Prostate gland (tissue), 2 donors: ENCODE results near the gene NDUFB5. TPM values are rescaled to one million over a fixed set of nuclear protein-coding genes. Genes with fewer than 3 reads are reported as not detected.

Source experiments
- DNase-seq: peaks from one replicate; pipeline ENCODE4 v3.0.0-alpha.2; 2019; ENCODE audit warnings: low spot score
- H3K27ac ChIP-seq, 2 donors: fragments of 200-600 bp; sonication (generic); 2 replicates each; pipeline ENCODE4 v1.5.1; 2017 to 2019
- H3K27me3 ChIP-seq: fragments of 200-600 bp; sonication (generic); replicated peaks from 2 replicates; pipeline ENCODE4 v1.5.1; 2019; ENCODE audit not compliant: insufficient read depth
- H3K36me3 ChIP-seq, 2 donors: fragments of 200-600 bp; sonication (generic); 1 replicate in 1 of 2; 2 replicates in 1 of 2; pipeline versions ENCODE4 v1.5.1 to v1.8.1; 2017 to 2019
- H3K4me1 ChIP-seq: fragments of 200-600 bp; sonication (generic); replicated peaks from 2 replicates; pipeline ENCODE4 v1.5.1; 2019
- H3K4me3 ChIP-seq, 2 donors: fragments of 200-600 bp; sonication (generic); 2 replicates each; pipeline ENCODE4 v1.5.1; 2017 to 2019
- H3K9me3 ChIP-seq: fragments of 200-600 bp; sonication (generic); 2 replicates; pipeline ENCODE4 v1.5.1; 2017
- CTCF ChIP-seq, 4 experiments: fragments of 200-600 bp in 2 of 4; fragments of 450-650 bp in 2 of 4; sonication (generic) in 2 of 4; IDR thresholded peaks; 1 replicate in 3 of 4; 2 replicates in 1 of 4; pipeline ENCODE4 v1.5.1; 2016 to 2019; ENCODE audit warnings: antibody characterized with exemption in 4 of 4, mild to moderate bottlenecking in 2 of 4, moderate library complexity in 2 of 4
- POLR2A ChIP-seq: fragments of 450-650 bp; IDR thresholded peaks from one replicate; pipeline ENCODE4 v1.6.1; 2016; ENCODE audit warnings: antibody characterized with exemption, mild to moderate bottlenecking
- POLR2AphosphoS5 ChIP-seq: sonication (generic); formaldehyde crosslinking; IDR thresholded peaks from one replicate; pipeline ENCODE4 v1.6.1; 2017; ENCODE audit warnings: antibody characterized with exemption
- WGBS: methylation state at CpG from one replicate; pipeline ENCODE4 v1.1.5; 2018; 5-methylcytosine and 5-hydroxymethylcytosine counted together
- intact Hi-C: fragments of 100-400 bp; cut with DNase I; formaldehyde crosslinking; loops from one replicate; pipeline ENCODE4 v1.14.2; 2022
- total RNA-seq, 2 donors: library from RNA; depleted of rRNA; stranded (reverse); fragments of >200 nt; gene quantifications; one replicate each; pipeline ENCODE4 v1.1.0, GENCODE V29; 2016

The NDUFB5 gene
- total RNA-seq, 2 donors from 2014 or later, result 75.9 to 122 TPM

- no peak overlapping the region for H3K4me3 ChIP-seq
- H3K27me3 ChIP-seq, result no peaks in the 10 kb centered on the region
- no peak overlapping the region for H3K27ac ChIP-seq
- no peaks in the 10 kb centered on the region for H3K9me3 ChIP-seq
- H3K4me1 ChIP-seq, result no peaks in the 10 kb centered on the region
- no peaks in the 10 kb centered on the region for H3K36me3 ChIP-seq
- no peak for DNase-seq
- intact Hi-C loops, result loop anchor here (5.0 kb wide), 1 partner anchor 47 kb away; the partner anchor contains the start of gene ACTL6A
- TF ChIP-seq POLR2A (no peak), CTCF (IDR thresholded peaks at IDR 0.05) (no peak), POLR2AphosphoS5 (no peak)
- WGBS, result 55% methylated on average over 6 of the region's 6 CpGs
Observed at GRCh38 chr3:179608931-179609720, 4.5 kb downstream of the NDUFB5 start.

- TF ChIP-seq CTCF (IDR thresholded peaks at IDR 0.05) (no peak), POLR2AphosphoS5 (no peak), POLR2A (no peak)
- Histone ChIP-seq H3K4me1 (no peaks in the 10 kb centered on the region), H3K36me3 (no peaks in the 10 kb centered on the region), H3K27ac (no peak overlapping the region), H3K27me3 (no peaks in the 10 kb centered on the region), H3K9me3 (no peaks in the 10 kb centered on the region), H3K4me3 (no peak overlapping the region)
- intact Hi-C loops, result no loop called here
- no peak for DNase-seq
- 96% methylated on average over 4 of the region's 4 CpGs for WGBS
Observed at GRCh38 chr3:179610066-179610465, 5.5 kb downstream of the NDUFB5 start.

GRCh38 chr3:179613807-179614206 is 9.2 kb downstream of the NDUFB5 start:
- Histone ChIP-seq H3K9me3 (no peaks in the 10 kb centered on the region), H3K27ac (no peak overlapping the region), H3K36me3 (no peaks in the 10 kb centered on the region), H3K4me3 (no peak overlapping the region), H3K27me3 (no peaks in the 10 kb centered on the region), H3K4me1 (no peaks in the 10 kb centered on the region)
- WGBS, result 35% methylated on average over 2 of the region's 2 CpGs
- no peak for DNase-seq
- intact Hi-C loops, result no loop called here
- TF ChIP-seq POLR2A, result no peak
- TF ChIP-seq CTCF (IDR thresholded peaks at IDR 0.05), result no peak
- no peak for TF ChIP-seq POLR2AphosphoS5

- Histone ChIP-seq H3K27me3 (no peaks in the 10 kb centered on the region), H3K27ac (no peak overlapping the region), H3K36me3 (no peaks in the 10 kb centered on the region), H3K9me3 (no peaks in the 10 kb centered on the region), H3K4me3 (no peak overlapping the region), H3K4me1 (no peaks in the 10 kb centered on the region)
- intact Hi-C loops, result no loop called here
- DNase-seq, result no peak
- 90% methylated on average over 4 of the region's 4 CpGs for WGBS
- TF ChIP-seq POLR2A, result no peak
- TF ChIP-seq POLR2AphosphoS5, result no peak
- TF ChIP-seq CTCF (IDR thresholded peaks at IDR 0.05), result no peak
Observed at GRCh38 chr3:179615458-179616173, 11.0 kb downstream of the NDUFB5 start.
